GM18508 (cell line): ENCODE data around the gene ZNF622.
"Not testable (repeated sequence)": the region's sequence is repeated elsewhere in the genome, so short reads cannot be mapped to it uniquely, and the experiment has no call there.

Experiments used
- ATAC-seq: cut with Tn5 transposase; IDR thresholded peaks from one replicate; pipeline ENCODE4 v1.9.1; 2021; ENCODE audit warnings: moderate number of reproducible peaks; ENCODE audit not compliant: insufficient read depth, unreplicated experiment

The ZNF622 gene

DNA sequence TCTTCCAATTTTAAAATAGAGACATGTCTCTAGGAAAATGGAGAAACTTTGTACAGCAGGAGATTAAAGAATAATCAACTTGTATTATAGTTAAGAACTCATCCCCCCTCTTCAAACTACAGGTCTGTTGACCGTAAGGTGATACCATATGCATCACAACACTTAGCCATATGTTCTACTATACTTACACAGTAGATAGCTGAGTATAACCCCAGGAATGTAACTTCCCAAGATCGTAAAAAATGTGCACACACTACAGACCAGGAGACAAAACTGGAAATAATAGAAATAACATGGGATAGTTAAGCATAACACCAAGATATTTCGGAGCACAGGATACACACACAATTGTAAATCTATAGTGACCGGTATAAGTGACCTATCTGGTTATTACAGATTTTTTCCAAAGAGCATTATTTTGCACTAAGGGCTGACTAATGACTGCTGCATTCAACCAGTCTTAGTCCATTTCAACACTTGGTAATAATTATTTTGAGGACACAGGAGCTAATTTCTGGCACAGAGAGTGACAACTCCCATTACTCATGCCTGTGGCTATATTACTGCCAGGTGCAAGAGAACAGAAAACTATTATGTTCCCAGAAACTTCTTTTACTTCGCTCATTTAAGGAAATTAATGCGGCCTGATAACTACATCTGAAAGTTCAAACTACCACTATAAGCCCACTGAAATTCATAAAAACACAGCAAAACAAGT lies 15.4 kb upstream of the ZNF622 start:
- no peak for ATAC-seq

DNA sequence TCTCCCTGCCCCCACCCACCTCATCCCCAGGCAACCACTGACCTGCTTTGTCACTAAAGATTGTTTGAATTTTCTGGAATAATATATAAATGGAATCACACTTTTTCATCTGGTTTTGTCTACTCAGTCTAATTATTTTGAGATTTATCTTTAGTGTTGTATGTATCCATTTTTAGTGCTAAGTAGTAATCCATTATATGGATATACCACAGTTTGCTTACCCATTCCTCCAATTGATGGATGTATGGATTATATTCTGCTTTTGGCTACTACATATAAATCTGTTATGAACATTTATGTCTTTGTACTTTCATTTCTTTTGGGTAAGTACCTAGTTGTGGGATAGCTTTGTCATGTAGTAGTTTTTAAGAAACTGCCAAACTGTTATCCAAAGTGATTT lies 14.5 kb upstream of the ZNF622 start:
- ATAC-seq = no peak

DNA sequence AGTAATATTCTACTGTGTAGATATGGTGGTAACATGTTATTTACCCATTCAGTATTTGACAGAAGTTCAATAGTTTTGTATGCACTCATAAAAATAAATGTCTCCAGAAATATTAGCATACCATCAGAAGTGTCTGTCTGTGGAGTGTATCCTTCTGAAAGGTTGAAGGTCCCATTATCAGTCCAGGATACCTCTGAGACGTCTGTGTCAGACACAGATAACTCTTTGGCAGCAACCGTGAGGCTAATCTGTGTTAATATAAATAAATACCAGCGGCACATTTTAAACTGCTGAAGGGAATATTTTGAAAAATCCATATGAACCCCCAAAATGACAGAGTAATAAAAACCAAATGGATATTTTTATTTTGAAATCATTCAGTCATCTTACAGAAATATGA lies 11.9 kb upstream of the ZNF622 start:
- no peak for ATAC-seq

DNA sequence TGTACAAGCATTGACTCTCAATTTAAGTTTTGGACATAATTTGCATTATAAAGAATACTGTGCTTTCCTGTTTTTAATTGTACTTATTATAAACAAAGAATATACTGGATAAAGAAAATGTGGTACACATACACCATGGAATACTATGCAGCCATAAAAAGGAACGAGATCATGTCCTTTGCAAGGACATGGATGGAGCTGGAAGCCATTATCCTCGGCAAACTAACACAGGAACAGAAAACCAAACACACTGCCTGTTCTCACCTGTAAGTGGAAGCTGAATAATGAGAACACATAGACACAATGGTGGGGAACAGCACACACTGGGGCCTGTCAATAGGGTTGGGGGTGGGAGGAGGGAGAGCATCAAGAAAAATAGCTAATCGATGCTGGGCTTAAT lies 10.8 kb upstream of the ZNF622 start:
- not testable (repeated sequence) for ATAC-seq

DNA sequence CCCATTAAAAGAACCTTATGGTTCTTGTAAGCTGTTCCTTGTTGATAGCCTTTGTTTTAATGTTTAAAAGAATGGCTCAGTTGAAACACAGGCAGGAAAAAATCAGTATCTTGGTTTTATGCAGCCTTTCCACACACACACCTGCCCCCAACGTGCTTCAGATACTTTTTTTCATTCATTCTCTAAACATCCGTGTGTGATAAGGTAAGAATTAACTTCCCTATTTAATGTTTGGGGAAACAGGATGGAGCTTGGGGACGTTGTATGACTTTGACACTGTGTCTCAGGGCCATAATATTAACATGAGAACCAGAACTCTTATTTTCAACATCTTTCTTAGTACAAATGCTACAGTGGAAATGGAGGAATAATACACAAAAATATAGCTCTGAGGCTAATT lies 5.8 kb upstream of the ZNF622 start:
- no peak for ATAC-seq

DNA sequence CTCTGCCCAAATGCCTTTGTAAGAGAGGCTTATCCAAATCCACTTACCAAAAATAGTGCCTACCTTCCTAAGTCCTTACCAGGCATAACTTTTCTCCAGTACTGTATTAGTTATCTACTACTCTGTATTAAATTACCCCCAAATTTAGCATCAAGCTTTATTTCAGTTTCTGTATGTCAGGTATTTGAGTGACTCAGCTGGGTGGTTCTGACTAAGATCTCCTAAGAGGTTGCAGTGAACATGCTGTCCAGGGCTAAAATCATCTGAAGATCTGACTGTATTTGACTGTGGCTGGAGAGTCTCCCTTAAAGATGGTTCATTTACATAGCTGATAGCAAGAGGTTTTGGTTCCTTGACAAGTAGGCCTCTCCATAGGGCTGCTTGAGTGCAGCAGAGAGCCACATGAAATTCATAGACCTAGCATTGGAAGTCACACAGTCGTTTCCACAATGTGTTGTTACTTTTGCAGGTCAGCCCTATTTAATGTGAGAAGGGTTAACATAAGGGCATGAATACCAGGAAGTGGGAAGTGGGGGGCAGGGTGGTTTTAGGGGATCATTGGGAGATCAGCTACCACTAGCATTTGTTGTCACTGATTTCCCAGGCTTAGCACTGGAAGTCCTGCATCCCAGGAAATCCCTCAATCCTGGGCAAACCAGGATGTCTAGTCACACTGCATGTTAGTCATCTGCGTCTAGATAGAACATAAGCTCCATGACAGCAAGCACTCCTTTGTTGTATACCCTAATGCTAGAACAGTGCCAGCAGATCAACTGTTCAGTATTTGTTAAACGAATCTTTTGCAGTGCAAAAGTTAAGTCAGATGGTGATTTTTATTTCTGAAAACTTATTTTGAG lies 2.0 kb upstream of the ZNF622 start:
- peak; percentile 88 for ATAC-seq

DNA sequence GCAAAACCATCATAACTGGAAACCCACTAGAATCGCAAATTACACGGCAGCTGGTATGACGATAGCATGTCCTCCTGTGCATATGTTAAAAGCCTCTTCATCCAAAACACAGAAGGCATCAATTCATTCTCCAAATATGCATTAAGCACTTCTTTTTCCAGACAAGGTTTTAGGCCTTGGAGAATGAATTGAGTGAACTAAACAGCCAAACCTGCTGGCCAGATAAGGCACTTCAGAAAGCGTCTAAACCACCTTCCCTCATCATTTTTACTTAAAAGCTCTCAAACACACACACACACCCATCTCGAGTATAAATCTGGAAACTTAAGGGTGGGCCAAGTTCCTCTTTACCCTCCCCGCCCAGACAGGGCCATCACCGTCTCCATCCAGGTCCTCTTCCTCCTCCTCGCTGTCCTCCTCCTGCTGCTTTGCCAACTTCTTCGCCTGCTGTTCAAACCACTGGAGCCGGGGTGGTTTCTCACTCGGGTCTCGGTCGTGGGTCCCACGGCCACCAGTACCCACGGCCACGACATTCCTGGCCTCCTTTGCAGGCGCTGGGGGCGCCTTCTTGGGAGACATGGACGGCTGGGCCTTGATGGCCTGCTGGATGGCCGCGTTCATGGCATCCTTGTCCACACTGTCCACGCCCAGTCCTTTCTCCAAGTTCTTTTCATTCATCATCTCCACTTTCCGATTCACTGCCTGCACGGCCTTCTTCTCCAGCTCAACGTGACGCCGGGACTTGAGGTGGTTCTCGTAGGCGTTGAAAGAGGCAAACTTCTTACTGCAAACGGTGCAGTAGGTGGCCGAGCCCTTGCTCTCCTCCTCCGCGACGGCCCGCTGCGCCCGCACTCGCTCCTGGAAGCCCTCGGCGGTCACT lies 696 bp downstream of the ZNF622 start:
- ATAC-seq = no peak

DNA sequence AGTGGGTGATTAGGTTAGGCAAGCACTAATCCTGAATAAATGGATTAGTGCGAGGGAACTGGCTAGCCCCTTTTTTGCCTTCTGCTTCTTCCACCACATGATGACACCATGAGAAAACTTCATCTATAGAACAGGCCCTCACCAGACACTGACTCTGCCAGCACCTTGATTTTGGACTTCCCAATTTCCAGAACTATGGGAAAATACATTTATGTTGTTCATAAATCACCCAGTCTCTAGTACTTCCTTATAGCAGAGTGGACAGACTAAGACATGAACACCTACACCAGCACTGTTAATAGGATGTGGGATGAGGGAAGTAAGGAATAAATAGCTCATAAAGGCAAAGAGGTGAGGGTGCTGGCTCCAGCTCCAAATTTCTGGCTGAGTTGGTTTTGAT lies 1.4 kb downstream of the ZNF622 start:
- ATAC-seq = no peak

DNA sequence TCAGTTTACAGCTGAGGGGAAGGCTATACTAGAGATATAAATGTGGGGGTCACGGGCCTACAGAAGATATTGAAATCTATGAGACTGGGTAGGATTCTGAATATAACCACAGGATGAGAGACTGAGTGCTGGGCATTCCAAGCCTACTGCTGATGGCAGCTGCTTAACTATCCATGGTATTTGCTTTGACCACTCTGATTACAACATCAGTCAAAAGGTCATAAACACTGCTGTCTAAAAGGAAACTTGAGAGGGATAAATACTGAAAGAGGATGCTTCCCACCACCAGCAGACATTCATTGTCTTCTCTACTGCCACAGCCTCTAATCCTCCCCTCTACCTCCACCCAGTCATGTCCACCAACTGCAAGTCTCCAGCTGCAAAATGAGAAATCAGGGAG lies 3.8 kb downstream of the ZNF622 start:
- ATAC-seq = no peak

DNA sequence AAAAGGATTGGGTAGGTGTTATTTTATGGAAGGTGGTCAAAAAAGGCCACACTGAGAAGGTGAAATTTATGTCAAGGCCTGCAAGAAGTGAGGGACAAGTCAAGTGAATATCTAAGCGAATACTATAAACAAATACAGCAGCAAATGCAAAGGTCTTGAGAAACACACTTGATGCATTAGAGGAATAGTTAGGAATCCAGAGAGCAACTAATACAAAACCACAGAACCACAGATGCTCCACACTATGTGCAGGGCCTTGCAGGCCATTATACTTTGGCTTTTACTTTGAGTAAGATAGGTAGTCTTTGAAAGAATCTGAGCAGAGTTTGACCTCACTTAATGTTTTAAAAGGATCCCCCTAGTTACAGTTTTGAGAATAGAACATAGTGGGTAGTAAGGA lies 4.6 kb downstream of the ZNF622 start:
- ATAC-seq = no peak

DNA sequence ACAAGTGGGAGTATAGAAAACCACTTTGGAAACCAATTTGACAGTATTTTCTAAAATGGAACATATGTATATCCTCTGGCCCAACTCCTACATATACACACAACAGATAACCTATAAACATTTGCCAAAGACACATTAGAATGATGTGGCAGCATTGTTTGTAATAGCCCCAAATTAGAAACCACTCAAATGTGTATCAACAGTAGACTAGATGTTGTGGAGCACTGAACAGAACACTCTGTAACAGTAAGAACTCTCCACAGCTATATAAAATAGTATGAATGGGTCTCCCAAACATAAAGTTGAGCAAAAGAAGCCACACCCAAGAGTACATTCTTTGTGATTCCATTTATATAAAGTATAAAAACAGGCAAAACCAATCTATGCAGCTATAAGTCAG lies 6.1 kb downstream of the ZNF622 start:
- no peak for ATAC-seq

DNA sequence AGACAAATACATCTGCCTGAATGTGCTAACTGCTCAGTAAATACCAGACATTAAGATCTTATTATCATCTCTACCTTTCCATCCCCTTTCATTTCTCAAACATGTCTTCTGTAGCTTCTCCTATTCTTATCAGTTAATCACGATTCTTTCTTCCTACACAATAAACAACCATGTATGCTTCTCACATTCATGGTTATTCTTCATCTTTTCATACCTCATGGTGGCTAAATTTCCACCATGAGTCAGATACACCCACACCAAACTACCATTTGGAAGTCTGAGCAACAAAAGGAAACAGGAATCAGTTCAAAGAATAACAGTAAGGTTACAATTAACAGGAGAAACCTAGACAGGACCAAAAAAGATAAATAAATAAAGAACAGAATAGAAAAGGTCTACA lies 7.7 kb downstream of the ZNF622 start:
- no peak for ATAC-seq

DNA sequence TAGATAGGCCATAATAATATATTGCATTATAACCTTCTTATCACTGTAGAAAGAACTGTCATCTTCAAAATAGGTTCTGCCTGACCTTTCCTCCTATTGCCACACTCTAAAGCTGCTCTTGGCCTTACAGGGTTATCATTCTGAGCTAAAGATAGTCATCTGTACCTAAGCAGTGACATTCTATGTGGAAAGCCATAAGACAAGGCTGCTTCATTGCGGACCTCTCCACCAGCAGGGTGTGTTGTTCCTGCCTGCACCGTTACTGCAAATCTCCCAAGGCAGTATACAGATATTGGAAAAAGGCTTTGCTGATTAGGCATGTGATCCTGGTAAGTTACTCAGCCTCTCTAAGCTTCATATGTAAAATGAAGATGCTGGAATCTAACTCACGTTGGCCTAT lies 8.1 kb downstream of the ZNF622 start:
- ATAC-seq = no peak

DNA sequence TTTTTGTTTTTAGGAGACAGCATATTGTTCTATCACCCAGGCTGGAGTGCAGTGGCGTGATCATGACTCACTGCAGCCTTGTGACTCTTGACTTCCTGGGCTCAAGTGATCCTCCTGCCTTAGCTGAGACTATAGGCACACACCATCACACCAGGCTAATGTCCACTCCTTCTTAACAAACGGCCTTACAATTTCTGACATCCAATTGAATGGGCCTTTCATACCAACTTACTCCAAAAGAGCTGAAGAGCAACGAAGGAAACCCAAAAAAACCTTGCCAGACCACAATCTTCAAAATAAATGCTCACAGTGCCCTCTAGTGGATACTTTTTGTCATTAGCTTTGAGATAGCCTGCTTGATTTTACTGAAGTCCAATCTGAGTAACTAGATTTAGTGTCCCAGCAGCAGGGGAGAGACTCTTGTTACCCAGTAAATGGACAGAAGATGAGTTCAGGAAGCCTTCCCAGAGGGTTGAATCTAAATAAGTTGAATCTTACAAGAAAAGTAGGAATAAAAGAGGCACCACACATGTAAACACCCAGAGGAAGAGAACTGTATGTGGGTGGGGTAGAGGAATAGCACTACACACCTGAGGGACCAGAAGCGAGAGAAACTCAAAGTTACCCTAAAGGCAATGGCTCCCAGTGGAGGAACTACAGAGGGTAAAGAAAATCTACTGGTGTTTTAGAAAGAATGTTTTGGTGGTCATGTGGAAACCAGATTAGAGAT lies 9.3 kb downstream of the ZNF622 start:
- no peak for ATAC-seq

DNA sequence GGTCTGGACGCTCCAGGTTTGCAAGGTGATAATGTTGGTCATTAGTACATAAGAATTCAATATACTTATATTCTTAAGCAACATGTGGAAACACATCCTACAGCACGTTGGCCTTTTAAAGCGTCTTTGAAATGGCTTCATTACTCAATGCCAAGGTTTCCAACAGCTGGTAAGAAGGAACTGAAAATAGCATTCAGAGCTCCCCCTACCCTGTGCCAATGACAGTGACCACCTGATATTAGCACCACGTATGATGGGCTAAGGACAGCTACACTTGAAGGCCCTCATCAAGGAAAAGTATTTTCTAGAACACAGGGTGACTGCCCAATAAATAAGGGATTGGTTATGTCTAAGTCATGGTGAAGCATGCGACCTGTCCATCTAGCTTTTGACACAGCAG lies 9.9 kb downstream of the ZNF622 start:
- ATAC-seq = no peak

DNA sequence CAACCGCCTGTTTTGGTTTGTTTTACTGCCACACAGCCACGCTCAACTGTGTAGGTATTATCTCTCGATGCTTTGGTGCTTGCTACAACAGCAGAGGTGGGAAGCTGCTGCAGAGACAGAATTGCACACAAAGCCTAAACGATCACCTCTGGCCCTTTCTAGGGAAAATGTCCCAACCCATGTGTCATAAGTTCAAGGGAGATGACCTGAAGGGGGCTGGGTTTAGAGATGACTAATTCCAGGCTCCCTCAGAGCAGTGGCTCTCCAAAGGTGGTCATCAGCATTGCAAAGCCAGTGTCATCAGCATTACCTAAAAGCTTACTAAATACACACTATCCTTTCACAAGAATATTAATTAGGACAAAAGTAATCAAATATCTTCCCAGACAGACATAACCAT lies 10.9 kb downstream of the ZNF622 start:
- ATAC-seq = no peak

DNA sequence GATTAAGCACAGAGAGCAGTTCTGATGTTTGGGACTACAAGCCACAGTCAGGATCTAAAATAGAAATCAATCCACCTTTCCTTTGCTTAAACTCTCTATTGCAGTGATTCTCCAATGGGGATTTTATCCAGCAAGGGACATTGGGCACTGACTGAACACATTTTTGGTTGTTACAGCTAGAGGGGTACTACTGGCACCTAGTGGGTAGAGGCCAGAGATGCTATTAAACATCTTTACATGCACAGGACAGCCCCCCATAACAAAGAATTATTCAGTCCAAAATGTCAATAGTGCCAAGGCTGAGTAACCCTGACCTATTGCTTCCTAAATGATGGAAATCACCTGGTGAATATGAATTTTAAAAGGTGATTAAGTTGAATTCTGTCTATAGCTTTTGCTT lies 12.0 kb downstream of the ZNF622 start:
- no peak for ATAC-seq

DNA sequence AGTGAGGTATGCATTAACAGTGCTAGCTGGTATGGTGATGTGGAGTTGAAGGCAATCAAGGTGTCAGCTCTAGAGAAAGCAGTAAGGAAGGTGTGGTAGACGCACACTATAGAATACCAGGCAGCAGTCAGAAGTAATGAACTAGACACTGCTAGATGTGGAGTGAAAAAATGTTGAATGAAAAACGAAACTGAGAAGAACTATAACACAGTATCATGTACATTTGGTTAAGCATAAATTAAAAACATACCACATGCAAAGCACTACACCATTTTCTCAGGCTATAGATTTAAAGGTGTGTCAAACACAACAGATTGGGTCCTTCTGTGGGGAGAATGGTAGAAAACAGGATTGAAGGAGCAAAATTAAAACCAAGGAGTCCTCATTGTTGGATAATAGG lies 15.4 kb downstream of the ZNF622 start:
- ATAC-seq = no peak

DNA sequence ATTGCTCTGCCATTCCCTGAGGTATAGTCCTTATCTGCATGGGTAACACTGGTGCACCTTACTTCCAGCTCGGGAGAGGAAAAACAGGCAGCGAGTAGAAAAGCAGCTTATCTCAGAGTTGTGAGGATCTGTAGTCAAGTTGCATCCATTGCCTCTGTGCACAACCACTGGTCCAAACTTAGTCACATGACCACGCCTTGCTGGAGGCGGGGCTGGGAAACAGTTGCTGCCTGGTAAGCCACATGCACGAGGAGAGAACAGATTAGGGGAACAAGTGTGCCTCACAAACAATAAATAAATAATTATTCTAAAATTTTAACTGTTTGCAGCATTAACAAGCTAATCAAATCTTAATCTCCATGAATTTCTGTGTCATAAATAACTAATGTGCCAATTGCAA lies 18.6 kb downstream of the ZNF622 start:
- no peak for ATAC-seq

DNA sequence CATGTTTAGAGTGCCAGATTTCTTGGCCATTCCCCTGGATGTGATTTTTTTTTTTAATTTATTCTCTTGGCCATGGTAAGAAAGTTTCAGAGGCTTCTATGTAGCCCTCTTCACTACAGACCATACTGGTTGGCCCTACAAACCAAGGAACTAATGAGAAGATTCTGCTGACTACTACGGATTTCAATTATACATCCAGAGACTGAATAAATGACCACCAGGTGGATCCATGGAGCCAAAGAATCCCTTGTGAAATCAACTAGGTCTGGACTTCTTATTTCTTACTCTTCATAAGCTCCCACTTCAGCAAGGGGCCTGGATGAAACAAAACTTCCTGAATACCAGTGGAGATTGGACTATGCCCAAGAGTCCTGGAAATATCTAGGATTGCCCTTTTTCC lies 27.6 kb downstream of the ZNF622 start:
- ATAC-seq = no peak
